ENCODE results near the gene LRRC74B.

DNA sequence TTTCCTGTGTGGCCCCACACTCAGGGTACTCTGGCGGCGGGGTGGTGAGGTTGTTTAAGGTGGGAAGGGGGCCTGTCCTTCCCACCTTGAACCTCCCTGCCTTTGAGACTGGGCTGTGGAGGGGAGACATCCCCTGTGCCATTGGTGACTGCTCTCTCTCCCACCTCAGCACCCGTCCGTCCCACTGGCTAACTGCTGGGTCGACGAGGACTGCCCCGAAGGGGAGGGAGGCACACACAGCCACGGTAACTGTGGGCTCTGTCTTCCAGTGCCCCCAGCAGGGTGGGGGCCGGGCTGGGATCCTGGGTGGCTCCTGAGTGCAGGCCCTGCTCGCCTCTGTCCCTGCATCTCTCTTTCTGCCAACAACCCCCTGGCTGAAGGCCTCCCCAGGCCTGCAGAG, 23.2 kb upstream of the LRRC74B start:
- TF ChIP-seq EP300 (IDR thresholded peaks at IDR 0.05; ENCODE audit: low read depth) (no peak), POLR2A (IDR thresholded peaks at IDR 0.05) (no peak)

Measured in transverse colon (tissue), 1 donor.